ENCODE measurements around the gene TMEM108.

Gene TMEM108

GRCh38 chr3:133425898-133426297 lies 387.7 kb downstream of the TMEM108 start (continued):
- TF ChIP-seq POU6F1 (CRISPR knock-in tag; IDR thresholded peaks at IDR 0.05; ENCODE audit: borderline replicate concordance, low read depth) (no peak), ZFP30 (CRISPR knock-in tag; IDR thresholded peaks at IDR 0.05) (no peak), ZNF8 (CRISPR knock-in tag; IDR thresholded peaks at IDR 0.05) (no peak), TOX (CRISPR knock-in tag; IDR thresholded peaks at IDR 0.05; ENCODE audit: borderline replicate concordance) (no peak), PPARA (CRISPR knock-in tag; IDR thresholded peaks at IDR 0.05; ENCODE audit: borderline replicate concordance) (no peak)

- ATAC-seq = peak; percentile 45; the same call in 2 of the 3 replicates
- TF ChIP-seq BACH2 (CRISPR knock-in tag; IDR thresholded peaks at IDR 0.05; ENCODE audit: borderline replicate concordance) = no peak
- TF ChIP-seq OSR1 (CRISPR knock-in tag; IDR thresholded peaks at IDR 0.05) = no peak
- TF ChIP-seq POU6F1 (CRISPR knock-in tag; IDR thresholded peaks at IDR 0.05; ENCODE audit: borderline replicate concordance, low read depth) = no peak
- TF ChIP-seq PATZ1 (CRISPR knock-in tag; IDR thresholded peaks at IDR 0.05; ENCODE audit: borderline replicate concordance) = no peak
- no peak for TF ChIP-seq TCF4 (CRISPR knock-in tag; IDR thresholded peaks at IDR 0.05; ENCODE audit: borderline replicate concordance)
- no peak for TF ChIP-seq CREB5 (CRISPR knock-in tag; IDR thresholded peaks at IDR 0.05; ENCODE audit: low read depth)
- no peak for TF ChIP-seq GLIS3 (CRISPR knock-in tag; IDR thresholded peaks at IDR 0.05)
- no peak for TF ChIP-seq ARNTL (CRISPR knock-in tag; IDR thresholded peaks at IDR 0.05; ENCODE audit: borderline replicate concordance, low read depth)
- no peak for TF ChIP-seq TSHZ2 (CRISPR knock-in tag; IDR thresholded peaks at IDR 0.05)
- no peak for TF ChIP-seq SNAI2 (CRISPR knock-in tag; IDR thresholded peaks at IDR 0.05)
- TF ChIP-seq ESRRG (CRISPR knock-in tag; IDR thresholded peaks at IDR 0.05) = no peak
- TF ChIP-seq ZNF565 (CRISPR knock-in tag; conservative IDR thresholded peaks at IDR 0.05; ENCODE audit: low read depth) = no peak
- TF ChIP-seq CSRNP3 (CRISPR knock-in tag; IDR thresholded peaks at IDR 0.05) = no peak
- TF ChIP-seq ZFP30 (CRISPR knock-in tag; IDR thresholded peaks at IDR 0.05) = no peak
- TF ChIP-seq ZFP3 (CRISPR knock-in tag; IDR thresholded peaks at IDR 0.05) = no peak
- no peak for TF ChIP-seq ISL1 (CRISPR knock-in tag; IDR thresholded peaks at IDR 0.05)
- TF ChIP-seq RARB (CRISPR knock-in tag; IDR thresholded peaks at IDR 0.05) = no peak
- no peak for TF ChIP-seq ZC3H10 (CRISPR knock-in tag; IDR thresholded peaks at IDR 0.05)
- TF ChIP-seq CSDC2 (CRISPR knock-in tag; IDR thresholded peaks at IDR 0.05) = no peak
Observed at GRCh38 chr3:133426721-133427120, 388.5 kb downstream of the TMEM108 start.
